GM12878 (cell line): ENCODE results near the gene MRPL54. TPM values are rescaled to one million over a fixed set of nuclear protein-coding genes. Genes with fewer than 3 reads are reported as not detected.

Experiments used
- ATAC-seq: fragments of 200-7000 bp; cut with Tn5 transposase; 3 replicates; pipeline ENCODE4 v1.9.1; 2020; ENCODE audit warnings: mild to moderate bottlenecking, moderate library complexity
- BruUV-seq: library from RNA; stranded (reverse); fragments of 400-500 nt; replicated peaks from 2 replicates; lab custom pipeline; 2021; lab: Mats Ljungman, UMichigan
- CTCF ChIA-PET: fragments of 300-600 bp; sonication (Branson Sonifier 250); formaldehyde crosslinking; extraction: SDS; loops from one replicate; lab custom pipeline; 2021; ENCODE audit warnings: inconsistent platforms; lab: Yijun Ruan, JAX
- POLR2A ChIA-PET: fragments of 350-600 bp; formaldehyde crosslinking; extraction: SDS; loops from one replicate; lab custom pipeline; 2021; ENCODE audit warnings: inconsistent platforms; lab: Charles Lee
- RAD21 ChIA-PET: fragments of 300-600 bp; sonication (Branson Sonifier 250); formaldehyde crosslinking; loops from one replicate; lab custom pipeline; 2023; ENCODE audit warnings: antibody characterized with exemption; ENCODE audit not compliant: unreplicated experiment; lab: Charles Lee
- SMC1A ChIA-PET: fragments of 300-600 bp; sonication (Branson Sonifier 250); formaldehyde crosslinking; loops from one replicate; lab custom pipeline; 2023; ENCODE audit not compliant: unreplicated experiment, uncharacterized antibody; lab: Charles Lee
- DNase-seq: peaks from one replicate; pipeline ENCODE4 v3.0.0-alpha.2; 2011; ENCODE audit warnings: low read depth, low spot score
- FAIRE-seq: peaks from 3 replicates; lab custom pipeline; 2011; peaks lifted over from hg19 to GRCh38; lab: Jason Lieb, UNC
- H2AFZ ChIP-seq: 2 replicates; pipeline ENCODE4 v1.6.0; 2011; ENCODE audit warnings: low read depth, low read length, control low read depth; ENCODE audit not compliant: control insufficient read depth
- H3K27ac ChIP-seq: 2 replicates; pipeline ENCODE4 v1.5.1; 2011; ENCODE audit warnings: control low read depth; ENCODE audit not compliant: control insufficient read depth, insufficient read depth
- H3K27me3 ChIP-seq, 2 experiments: replicated peaks in 1 of 2; 2 replicates each; pipeline versions ENCODE4 v1.6.0 to v1.6.1; 2011; ENCODE audit warnings: low read length in 1 of 2; ENCODE audit not compliant: control insufficient read depth in 2 of 2, insufficient read depth in 2 of 2
- H3K36me3 ChIP-seq, 2 experiments: 2 replicates each; pipeline ENCODE4 v1.5.1; 2011; ENCODE audit warnings: low read length in 1 of 2; ENCODE audit not compliant: control insufficient read depth in 2 of 2, insufficient read depth in 2 of 2
- H3K4me1 ChIP-seq: 2 replicates; pipeline ENCODE4 v1.6.1; 2011; ENCODE audit warnings: mild to moderate bottlenecking, low read length, moderate library complexity, mixed read lengths; ENCODE audit not compliant: control insufficient read depth, insufficient read depth
- H3K4me2 ChIP-seq: 2 replicates; pipeline ENCODE4 v1.6.0; 2011; ENCODE audit warnings: control low read depth; ENCODE audit not compliant: control insufficient read depth, insufficient read depth
- H3K4me3 ChIP-seq: fragments of 200-600 bp; sonication (generic); 2 replicates; pipeline ENCODE4 v1.5.1; 2016
- H3K79me2 ChIP-seq: 2 replicates; pipeline ENCODE4 v1.6.0; 2011; ENCODE audit warnings: low read length; ENCODE audit not compliant: control insufficient read depth, insufficient read depth
- H3K9ac ChIP-seq: 2 replicates; pipeline ENCODE4 v1.8.0; 2011; ENCODE audit warnings: low read length, control low read depth, mixed read lengths; ENCODE audit not compliant: control insufficient read depth, insufficient read depth
- H3K9me3 ChIP-seq: replicated peaks from 3 replicates; pipeline ENCODE4 v1.5.1; 2011; ENCODE audit warnings: mild to moderate bottlenecking, low read length; ENCODE audit not compliant: control insufficient read depth, insufficient read depth
- H4K20me1 ChIP-seq: 2 replicates; pipeline ENCODE4 v1.6.0; 2011; ENCODE audit not compliant: control insufficient read depth, insufficient read depth
- CBX3 ChIP-seq: fragments of 200-600 bp; sonication (generic); IDR thresholded peaks from 2 replicates; pipeline ENCODE4 v1.6.1; 2016; ENCODE audit warnings: low read depth, borderline replicate concordance
- CBX5 ChIP-seq: sonication (generic); IDR thresholded peaks from 2 replicates; pipeline ENCODE4 v1.6.1; 2016; ENCODE audit warnings: low read depth, moderate library complexity, mild to moderate bottlenecking, inconsistent platforms
- HCFC1 ChIP-seq: fragments of 150-350 bp; IDR thresholded peaks from 2 replicates; pipeline ENCODE4 v1.6.1; 2014; ENCODE audit warnings: low read length
- KAT2A ChIP-seq: conservative IDR thresholded peaks from 2 replicates; pipeline ENCODE4 v1.6.1; 2011; ENCODE audit warnings: low read depth, low read length; ENCODE audit not compliant: control insufficient read depth
- KLF5 ChIP-seq: fragments of 450-650 bp; IDR thresholded peaks from 2 replicates; pipeline ENCODE4 v1.6.1; 2014; ENCODE audit warnings: mild to moderate bottlenecking; ENCODE audit not compliant: partially characterized antibody
- LARP7 ChIP-seq: fragments of 450-650 bp; IDR thresholded peaks from 2 replicates; pipeline ENCODE4 v1.6.1; 2017; ENCODE audit warnings: mild to moderate bottlenecking
- MTA3 ChIP-seq: IDR thresholded peaks from 2 replicates; pipeline ENCODE4 v1.6.1; 2012; ENCODE audit warnings: low read length, inconsistent platforms, borderline replicate concordance
- NFYA ChIP-seq: IDR thresholded peaks from 2 replicates; pipeline ENCODE4 v1.6.1; 2011; ENCODE audit warnings: low read depth, mild to moderate bottlenecking, low read length, improper control_type of control experiment, borderline replicate concordance
- NR2F1 ChIP-seq: fragments of 450-650 bp; conservative IDR thresholded peaks from 2 replicates; pipeline ENCODE4 v1.6.1; 2017; ENCODE audit warnings: mild to moderate bottlenecking
- NRF1 ChIP-seq: conservative IDR thresholded peaks from 2 replicates; pipeline ENCODE4 v1.6.1; 2011; ENCODE audit warnings: mild to moderate bottlenecking, low read depth, low read length, improper control_type of control experiment
- SIN3A ChIP-seq: IDR thresholded peaks from 2 replicates; pipeline ENCODE4 v1.6.1; 2012; ENCODE audit warnings: low read depth, low read length, improper control_type of control experiment
- TARDBP ChIP-seq: IDR thresholded peaks from 2 replicates; pipeline ENCODE4 v1.6.1; 2016; ENCODE audit warnings: borderline replicate concordance
- TCF3 ChIP-seq: IDR thresholded peaks from 2 replicates; pipeline ENCODE4 v1.6.1; 2012; ENCODE audit warnings: low read depth, mild to moderate bottlenecking, low read length, borderline replicate concordance; ENCODE audit not compliant: insufficient read depth
- TCF7 ChIP-seq: IDR thresholded peaks from 2 replicates; pipeline ENCODE4 v1.6.1; 2014; ENCODE audit warnings: antibody characterized with exemption, borderline replicate concordance
- WRNIP1 ChIP-seq: IDR thresholded peaks from 2 replicates; pipeline ENCODE4 v1.6.1; 2011; ENCODE audit warnings: low read depth, low read length, improper control_type of control experiment, borderline replicate concordance
- WGBS: methylation state at CpG from one replicate; pipeline ENCODE4 v1.1.6; 2016; ENCODE audit warnings: low lambda C conversion rate; ENCODE audit not compliant: insufficient replicate concordance, insufficient coverage; ENCODE audit errors: missing lambda C conversion rate; 5-methylcytosine and 5-hydroxymethylcytosine counted together
- in situ Hi-C: fragments of 300-500 bp; cut with MboI; formaldehyde crosslinking; loops from 9 replicates; pipeline ENCODE4 v1.14.3; 2018; ENCODE audit warnings: mixed read lengths
- intact Hi-C: fragments of 100-400 bp; cut with micrococcal nuclease; formaldehyde crosslinking; loops from one replicate; pipeline ENCODE4 v1.14.2; 2022; ENCODE audit not compliant: unreplicated experiment
- polyA plus RNA-seq, 11 experiments: library from polyadenylated mRNA; depleted of rRNA in 4 of 11; unstranded in 6 of 11; stranded (reverse) in 5 of 11; fragments of >200 nt; fragmentation: Nextera tagmentation in 4 of 11; fragmentation: Illumina TruSeq in 1 of 11; extraction: Ambion mirVana in 4 of 11; extraction: Trizol in 1 of 11; gene quantifications; 1 replicate in 1 of 11; 2 replicates in 10 of 11; pipeline versions ENCODE4 v1.2.1 to v1.2.3, GENCODE V29; 2011 to 2016; ENCODE audit warnings: inconsistent platforms in 2 of 11, missing spikeins in 2 of 11, low read depth in 1 of 11
- total RNA-seq, 4 experiments: library from RNA; depleted of rRNA in 3 of 4; stranded (reverse); fragments of >200 nt in 3 of 4; fragmentation: Illumina TruSeq in 1 of 4; extraction: Trizol in 1 of 4; gene quantifications; 2 replicates each; pipeline versions ENCODE4 v1.2.1 to v1.2.3, GENCODE V29; 2013 to 2021

MRPL54 gene
- total and polyA plus RNA-seq, 10 of the 15 experiments (the other 5 are each of a cell fraction or from before 2014, with no cell fraction given): 3.1 to 98.7 (median 75.2) TPM

DNA sequence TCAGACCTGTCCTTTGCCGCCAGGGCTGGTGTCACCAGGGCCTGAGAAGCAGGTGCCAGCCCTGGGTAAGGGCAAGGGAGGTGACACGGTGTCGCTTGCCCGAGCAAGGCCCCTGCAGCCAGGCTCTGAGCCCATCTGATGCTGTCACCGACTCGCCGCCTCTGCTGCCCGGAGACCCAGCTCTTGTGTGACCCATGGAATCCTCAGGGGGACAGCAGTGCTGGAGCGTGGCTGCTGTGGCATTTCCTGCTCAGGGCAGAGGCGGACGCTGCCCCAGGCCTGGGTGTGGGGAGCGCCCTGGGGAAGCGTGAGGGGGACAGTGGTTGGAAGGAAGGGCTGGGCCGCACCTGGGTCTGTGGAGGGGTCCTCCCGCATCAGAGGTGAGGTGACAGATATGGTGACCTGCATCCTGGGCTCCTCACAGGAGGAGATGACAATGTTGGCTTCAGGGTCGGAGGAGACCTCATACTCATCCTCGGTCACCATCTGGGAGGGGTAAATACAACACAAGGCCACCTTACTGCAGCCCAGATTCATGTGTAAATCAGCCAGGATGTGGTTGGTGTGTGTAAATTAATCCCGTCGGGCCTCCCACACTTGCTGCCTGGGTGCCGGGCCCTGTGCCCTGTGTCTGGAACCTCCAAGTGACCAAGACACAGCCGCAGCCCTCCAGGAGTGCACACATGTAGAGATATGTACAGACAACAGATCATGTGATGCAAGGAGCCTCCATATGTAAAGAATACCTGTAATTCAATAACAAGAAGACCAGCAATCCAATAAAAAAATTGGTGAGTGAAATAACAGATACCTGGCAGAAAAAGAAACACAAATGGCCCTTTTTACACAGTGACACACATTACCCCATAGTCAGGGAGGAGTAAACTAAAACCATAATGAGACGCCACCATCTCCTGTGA, 51.3 kb downstream of the MRPL54 start:
- no TSS peak for BruUV-seq
- DNase-seq: no peak
- no peak overlapping the region for H2AFZ ChIP-seq
- in situ Hi-C loops: no loop called here
- POLR2A ChIA-PET: no interaction called here
- WGBS: 65% methylated on average over 22 of the region's 22 CpGs
- no peak overlapping the region for H3K4me3 ChIP-seq
- H3K9ac ChIP-seq: no peak overlapping the region
- no peak for ATAC-seq
- H3K4me1 ChIP-seq: peaks cover 14% of the 10 kb centered on the region
- no peaks in the 10 kb centered on the region for H3K79me2 ChIP-seq
- TF ChIP-seq KLF5: no peak
- TF ChIP-seq SIN3A: no peak
- TF ChIP-seq MTA3: no peak
- TF ChIP-seq, all 136 proteins: peak for 0
- Histone ChIP-seq H4K20me1 (no peaks in the 10 kb centered on the region), H3K9me3 (no peaks in the 10 kb centered on the region; the same call in 2 of the 3 replicates), H3K27me3 (no peaks in the 10 kb centered on the region), H3K27ac (no peak overlapping the region), H3K4me2 (no peak overlapping the region), H3K36me3 (no peaks in the 10 kb centered on the region)
- SMC1A ChIA-PET: interaction anchor here (0.6 to 0.9 kb wide), 2 partner anchors 51 to 868 kb away, joined by 3 read pairs; partner anchors contain the start of gene MRPL54
- intact Hi-C loops: no loop called here
- FAIRE-seq: no peak
- RAD21 ChIA-PET: no interaction called here
- CTCF ChIA-PET: no interaction called here

- CTCF ChIA-PET: no interaction called here
- no peak for ATAC-seq
- SMC1A ChIA-PET: no interaction called here
- Histone ChIP-seq H3K4me2 (no peak overlapping the region), H3K4me3 (no peak overlapping the region), H2AFZ (no peak overlapping the region), H3K9ac (no peak overlapping the region), H3K79me2 (no peaks in the 10 kb centered on the region), H3K27ac (no peak overlapping the region), H4K20me1 (no peaks in the 10 kb centered on the region), H3K9me3 (no peaks in the 10 kb centered on the region; the same call in 2 of the 3 replicates), H3K27me3 (no peaks in the 10 kb centered on the region), H3K36me3 (no peaks in the 10 kb centered on the region), H3K4me1 (peaks cover 14% of the 10 kb centered on the region)
- intact Hi-C loops (no loop called here), in situ Hi-C loops (no loop called here)
- RAD21 ChIA-PET: no interaction called here
- 32% methylated on average over 4 of the region's 4 CpGs for WGBS
- no peak for DNase-seq
- FAIRE-seq: no peak
- POLR2A ChIA-PET: no interaction called here
- no TSS peak for BruUV-seq
- TF ChIP-seq TCF3 (no peak), NR2F1 (no peak), NFYA (no peak), WRNIP1 (no peak), TARDBP (no peak), CBX3 (no peak), LARP7 (no peak), TCF7 (no peak), MTA3 (no peak), KAT2A (no peak), CBX5 (no peak), HCFC1 (no peak), NRF1 (no peak)
Observed at GRCh38 chr19:3814648-3815047, 52.2 kb downstream of the MRPL54 start.
